HG03064 (cell line): Measurements from ENCODE around the gene DEPDC5.
"Not testable (repeated sequence)": the region's sequence is repeated elsewhere in the genome, so short reads cannot be mapped to it uniquely, and the experiment has no call there.

Experiments used
- ATAC-seq: cut with Tn5 transposase; IDR thresholded peaks from one replicate; pipeline ENCODE4 v1.9.1; 2021; ENCODE audit warnings: low read depth; ENCODE audit not compliant: unreplicated experiment

Gene DEPDC5

GRCh38 chr22:31748490-31748889, 5.3 kb upstream of the DEPDC5 start:
- no peak for ATAC-seq

- peak; percentile 41 for ATAC-seq
Measured at GRCh38 chr22:31749636-31750364, 4.0 kb upstream of the DEPDC5 start, which contains the start of gene PRR14L. PRR14L (minus strand) TSS chr22:31750132; CDS start chr22:31738860, 11,272 bp downstream.

- ATAC-seq = no peak
Measured at GRCh38 chr22:31750365-31751284, 3.2 kb upstream of the DEPDC5 start.

- ATAC-seq = no peak
Measured at GRCh38 chr22:31752096-31752847, 1.5 kb upstream of the DEPDC5 start.

- ATAC-seq = peak; percentile 6
Measured at GRCh38 chr22:31753005-31753633, 700 bp upstream of the DEPDC5 start.

- no peak for ATAC-seq
Measured at GRCh38 chr22:31754813-31755212, 994 bp downstream of the DEPDC5 start.

GRCh38 chr22:31757265-31757664, 3.4 kb downstream of the DEPDC5 start:
- ATAC-seq = no peak

- ATAC-seq = not testable (repeated sequence)
Measured at GRCh38 chr22:31758860-31759259, 5.0 kb downstream of the DEPDC5 start.

GRCh38 chr22:31764785-31765184, 11.0 kb downstream of the DEPDC5 start:
- ATAC-seq = no peak

- no peak for ATAC-seq
Measured at GRCh38 chr22:31768422-31769059, 14.7 kb downstream of the DEPDC5 start.

GRCh38 chr22:31773416-31773815, 19.6 kb downstream of the DEPDC5 start:
- ATAC-seq = no peak

- ATAC-seq = no peak
Measured at GRCh38 chr22:31776231-31776630, 22.4 kb downstream of the DEPDC5 start.

- no peak for ATAC-seq
Measured at GRCh38 chr22:31789803-31790202, 36.0 kb downstream of the DEPDC5 start.

- no peak for ATAC-seq
Measured at GRCh38 chr22:31790240-31790639, 36.4 kb downstream of the DEPDC5 start.

- not testable (repeated sequence) for ATAC-seq
Measured at GRCh38 chr22:31799358-31799757, 45.5 kb downstream of the DEPDC5 start.

GRCh38 chr22:31800065-31800464, 46.2 kb downstream of the DEPDC5 start:
- ATAC-seq = no peak

GRCh38 chr22:31800861-31801260, 47.0 kb downstream of the DEPDC5 start:
- not testable (repeated sequence) for ATAC-seq

- ATAC-seq = no peak
Measured at GRCh38 chr22:31802575-31802974, 48.8 kb downstream of the DEPDC5 start.

GRCh38 chr22:31806751-31807150, 52.9 kb downstream of the DEPDC5 start:
- no peak for ATAC-seq
